ENCODE results near the gene POLR3K.
"Not testable (repeated sequence)": the region's sequence is repeated elsewhere in the genome, so short reads cannot be mapped to it uniquely, and the experiment has no call there.

POLR3K gene

DNA sequence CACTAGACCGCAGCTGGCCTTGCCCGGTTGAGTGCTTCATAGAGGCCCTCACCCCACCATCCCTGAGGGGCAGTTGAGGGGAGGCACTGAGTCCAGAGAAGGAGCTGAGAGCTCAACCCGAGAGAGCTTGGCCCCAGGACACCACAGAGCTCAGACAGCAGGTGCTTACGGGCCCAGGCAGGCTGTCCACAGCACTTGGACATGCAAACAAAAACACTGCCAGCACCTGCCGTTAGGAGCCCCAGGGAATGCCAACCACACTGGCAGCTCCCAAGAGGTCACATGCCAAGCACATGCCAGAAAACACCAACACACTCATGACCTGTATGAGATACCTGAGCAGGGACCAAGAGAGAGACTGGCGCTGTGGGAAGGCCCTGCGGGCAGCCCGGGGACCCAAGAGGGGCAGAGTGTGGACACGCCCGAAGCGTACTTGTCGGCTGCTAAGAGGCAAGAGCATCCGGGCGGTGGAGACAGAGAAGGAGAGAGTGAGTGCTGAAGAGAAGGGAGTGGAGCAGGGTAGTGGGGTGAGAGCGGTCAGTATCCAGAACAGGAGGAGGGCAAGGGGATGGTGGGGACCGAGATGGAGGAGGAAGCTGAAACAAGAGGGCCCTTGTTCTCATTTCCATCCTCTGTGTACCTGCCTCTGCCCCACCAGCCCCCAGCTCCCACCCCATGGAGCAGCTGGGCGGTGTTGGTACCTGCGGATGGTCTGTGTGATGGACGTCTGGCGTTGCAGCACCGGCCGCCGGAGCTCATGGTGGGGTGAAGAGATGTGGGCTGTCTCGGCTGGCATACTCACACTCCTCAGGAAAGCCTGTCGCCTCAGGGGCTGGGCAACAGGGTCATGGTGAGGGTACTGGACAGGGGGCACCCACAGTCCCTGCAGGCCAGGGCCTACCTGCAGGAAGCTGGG is 10.8 kb upstream of the POLR3K start:
- DNase-seq, result no peak

DNA sequence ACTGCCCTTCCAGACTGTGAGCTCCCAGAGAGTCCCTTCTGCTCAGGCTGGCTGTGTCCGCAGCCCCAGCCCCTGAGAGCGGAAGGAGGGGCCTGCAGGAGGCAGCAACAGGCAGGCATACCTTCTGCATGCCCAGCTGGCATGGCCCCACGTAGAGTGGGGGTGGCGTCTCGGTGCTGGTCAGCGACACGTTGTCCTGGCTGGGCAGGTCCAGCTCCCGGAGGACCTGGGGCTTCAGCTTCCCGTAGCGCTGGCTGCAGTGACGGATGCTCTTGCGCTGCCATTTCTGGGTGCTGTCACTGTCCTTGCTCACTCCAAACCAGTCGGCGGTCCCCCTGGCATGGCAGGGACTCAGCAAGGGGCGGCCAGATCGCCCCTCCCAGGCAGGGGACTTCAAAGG is 10.1 kb upstream of the POLR3K start:
- DNase-seq, result no peak

DNA sequence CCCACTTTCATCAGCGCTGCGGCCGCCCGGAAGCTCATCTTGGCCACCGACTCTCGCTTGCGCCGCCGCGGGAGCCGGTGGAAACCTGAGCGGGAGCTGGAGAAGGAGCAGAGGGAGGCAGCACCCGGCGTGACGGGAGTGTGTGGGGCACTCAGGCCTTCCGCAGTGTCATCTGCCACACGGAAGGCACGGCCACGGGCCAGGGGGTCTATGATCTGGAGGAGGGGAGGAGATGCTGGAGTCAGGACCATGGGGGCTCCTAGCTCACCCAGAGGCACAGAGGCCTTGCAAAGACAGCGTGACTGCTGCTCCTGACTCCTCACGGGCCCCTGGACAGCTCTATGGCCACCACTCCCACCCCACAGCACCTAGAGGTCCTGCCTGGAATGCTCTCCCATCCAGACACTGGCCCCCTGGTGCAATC is 9.6 kb upstream of the POLR3K start:
- DNase-seq, result no peak

DNA sequence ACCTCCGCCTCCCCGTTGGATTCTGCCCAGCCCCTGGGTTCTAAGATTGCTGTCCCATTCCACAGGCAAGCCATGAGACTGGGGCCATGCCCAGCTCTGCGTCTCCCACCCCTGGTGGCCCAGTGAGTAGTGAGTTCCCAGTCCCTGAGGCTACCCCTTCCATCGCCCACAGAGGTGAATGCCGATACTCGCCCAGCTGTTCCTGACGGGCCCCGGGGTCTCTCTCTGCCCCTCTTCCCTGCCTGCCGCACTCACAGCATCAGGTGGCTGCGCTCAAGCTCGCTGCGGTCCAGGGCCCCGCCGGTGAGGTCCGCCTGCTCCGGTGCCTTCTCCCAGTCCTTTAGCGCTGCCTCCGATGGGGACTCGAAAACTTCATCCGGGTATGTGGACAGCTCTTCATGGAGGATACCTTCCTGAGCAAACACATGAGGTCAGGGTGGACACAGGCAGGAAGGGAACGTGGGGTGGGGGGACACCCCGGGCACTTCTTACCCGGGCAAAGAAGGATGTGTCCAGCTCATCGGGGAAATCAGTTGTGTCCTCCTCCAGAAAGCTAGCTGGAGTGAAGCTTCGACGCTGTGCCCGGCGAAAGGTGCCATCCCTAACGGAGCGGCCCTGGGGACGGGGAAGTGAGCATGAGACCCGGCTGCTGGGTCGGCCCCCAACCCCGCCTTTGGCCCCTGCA is 9.0 kb upstream of the POLR3K start:
- DNase-seq, result no peak

DNA sequence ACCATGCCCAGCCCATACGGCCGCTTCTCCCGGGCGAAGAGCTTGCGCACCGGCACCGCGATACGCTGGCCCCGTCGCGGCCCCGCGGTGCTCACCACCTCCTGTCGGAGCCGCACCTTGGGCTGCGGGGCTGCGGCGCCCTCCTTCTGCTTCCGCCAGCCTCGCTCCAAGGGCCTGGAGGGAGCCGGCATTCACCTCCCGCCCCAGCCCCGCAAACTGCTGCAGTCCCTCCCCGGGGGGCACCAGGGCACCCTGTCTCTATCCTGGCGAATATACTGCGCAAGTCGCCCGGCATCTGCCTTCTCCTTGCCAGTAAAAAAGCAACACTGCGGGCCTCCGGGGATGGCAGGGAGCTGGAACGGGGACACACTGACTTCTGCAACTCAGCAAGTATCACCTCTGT is 8.5 kb upstream of the POLR3K start:
- DNase-seq, result no peak

DNA sequence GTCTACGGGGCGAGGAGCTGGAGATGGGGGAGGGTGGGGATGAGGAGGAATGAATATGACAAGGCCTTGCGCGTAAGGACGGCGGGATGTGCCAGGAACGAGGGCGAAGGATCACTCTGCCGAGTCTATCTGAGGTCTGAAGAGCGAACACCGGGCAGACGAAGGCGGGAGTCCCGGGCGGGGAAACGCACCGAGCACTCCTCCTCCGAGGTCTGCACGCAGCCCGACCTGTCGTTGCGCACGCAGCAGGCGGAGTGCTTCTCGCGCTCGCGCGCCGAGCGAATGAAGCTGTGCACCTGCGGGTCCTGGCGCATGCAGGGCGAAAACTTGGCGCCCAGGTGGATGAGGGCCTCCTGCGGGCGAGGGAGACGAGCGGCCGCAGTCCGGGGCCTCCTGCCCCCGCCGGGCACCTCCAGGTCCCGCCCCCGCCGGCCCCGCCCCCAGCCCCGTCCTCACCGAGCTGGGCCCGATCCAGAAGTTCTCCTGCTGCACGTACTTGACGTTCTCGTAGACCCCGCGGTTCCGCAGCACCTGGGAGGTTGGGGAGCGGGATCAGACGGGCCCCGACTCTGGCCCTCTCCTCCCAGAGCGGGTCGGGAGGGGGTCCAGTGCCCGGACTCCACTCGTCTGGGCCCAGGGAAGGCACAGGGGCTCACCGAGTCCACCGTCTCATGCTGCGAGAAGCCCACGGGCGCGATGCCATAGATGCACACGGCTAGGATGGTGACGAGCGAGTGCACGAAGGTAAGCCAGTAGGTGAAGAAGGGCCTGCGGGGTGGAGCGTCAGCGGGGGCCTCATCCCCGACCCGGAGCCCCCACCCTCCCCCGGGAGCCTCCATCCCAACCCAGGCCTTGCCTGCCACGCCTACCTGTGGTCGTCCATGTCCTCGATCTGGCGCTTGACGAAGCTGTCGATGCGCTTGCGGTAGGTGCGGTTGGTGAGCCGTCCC is 7.8 kb upstream of the POLR3K start:
- no peak for DNase-seq

DNA sequence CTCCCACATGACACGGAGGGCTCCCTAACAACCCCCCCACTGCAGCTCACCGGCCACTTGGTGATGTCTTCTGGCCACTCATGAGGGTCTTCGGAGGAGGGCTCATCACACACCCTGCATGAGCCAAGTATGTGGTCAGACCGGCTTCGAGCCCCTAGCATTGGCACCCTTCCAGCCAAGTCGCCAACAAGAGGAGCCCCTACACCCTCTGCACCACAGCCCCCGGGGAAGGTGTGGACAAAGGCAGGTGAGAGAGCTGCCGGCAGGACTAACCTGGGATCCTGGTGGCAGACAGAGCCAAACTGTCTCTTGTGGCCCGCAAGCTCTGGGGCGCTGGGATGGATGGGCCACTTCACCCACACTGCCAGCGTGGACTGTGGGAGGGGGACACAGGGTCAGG is 6.8 kb upstream of the POLR3K start:
- no peak for DNase-seq

DNA sequence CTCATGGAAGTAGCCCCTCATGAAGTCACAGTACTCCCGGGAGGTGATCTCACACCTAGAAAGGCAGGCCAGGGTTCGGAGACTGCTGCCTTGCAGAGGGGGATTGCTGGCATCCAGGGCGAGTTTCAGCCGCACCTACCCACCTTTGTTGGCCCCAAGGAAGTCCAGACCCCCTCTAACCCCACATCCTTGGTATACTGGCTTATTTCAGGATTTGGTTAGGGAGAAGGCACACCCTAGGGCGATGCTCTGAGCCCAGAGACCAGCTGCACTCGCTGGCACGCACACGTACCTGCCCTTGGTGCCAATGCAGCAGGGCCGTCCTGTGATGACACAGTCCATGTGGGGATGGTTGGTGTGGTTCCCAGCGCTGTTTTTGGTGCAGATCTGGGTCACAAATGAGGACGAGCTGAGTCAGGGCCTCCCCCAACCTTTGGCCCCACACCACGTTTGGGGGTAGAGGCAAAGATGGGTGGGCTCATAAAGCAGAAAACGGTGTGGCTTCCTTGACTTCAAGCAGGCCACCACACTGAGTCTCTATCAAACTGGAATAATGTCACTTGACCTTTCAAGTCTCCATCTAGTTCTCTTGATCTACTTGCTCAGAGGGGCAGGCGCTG is 6.1 kb upstream of the POLR3K start:
- DNase-seq, result no peak

DNA sequence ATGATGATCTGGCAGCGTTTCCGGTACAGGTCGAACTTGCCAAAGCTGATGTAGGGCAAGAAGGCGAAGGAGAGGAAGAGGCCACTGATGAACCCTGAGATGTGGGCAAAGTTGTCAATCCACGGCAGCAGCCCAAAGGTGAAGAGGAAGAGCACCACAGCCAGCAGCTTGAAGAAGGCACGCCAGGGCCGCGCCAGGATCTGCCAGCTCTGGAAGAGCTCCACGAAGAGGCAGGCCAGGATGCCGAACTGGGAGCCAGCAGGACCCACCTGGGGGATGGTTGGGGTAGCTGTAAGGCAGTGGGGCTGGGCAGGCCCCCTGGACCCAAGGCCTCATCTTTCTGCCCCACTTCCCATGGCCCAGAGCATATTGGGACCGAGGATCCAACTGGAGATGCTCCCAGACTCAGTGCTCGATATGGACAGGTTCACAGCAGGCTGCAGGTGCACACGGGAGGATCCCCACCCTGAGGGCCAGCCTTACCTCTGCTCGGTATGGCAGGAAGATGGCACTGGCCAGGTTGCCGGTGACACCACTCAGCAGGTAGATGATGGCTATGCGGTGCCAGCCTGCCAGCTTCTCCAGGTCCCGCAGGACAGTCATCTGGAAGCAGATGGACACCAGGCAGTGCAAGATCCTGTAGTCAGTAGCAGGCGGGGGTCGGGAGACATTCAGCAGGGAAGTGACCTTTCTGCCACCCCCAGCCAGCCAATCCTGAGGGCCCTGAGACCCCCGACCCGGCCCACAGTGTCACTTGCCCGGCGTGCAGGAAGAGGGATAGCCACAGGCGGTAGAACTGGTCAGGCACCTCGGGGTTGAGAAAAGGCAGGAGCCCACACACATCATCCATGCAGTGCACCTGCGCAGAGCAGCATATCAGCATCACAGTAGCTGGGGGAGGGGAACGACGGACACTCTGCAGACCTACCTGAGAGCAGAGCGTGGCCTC is 5.4 kb upstream of the POLR3K start:
- no peak for DNase-seq

DNA sequence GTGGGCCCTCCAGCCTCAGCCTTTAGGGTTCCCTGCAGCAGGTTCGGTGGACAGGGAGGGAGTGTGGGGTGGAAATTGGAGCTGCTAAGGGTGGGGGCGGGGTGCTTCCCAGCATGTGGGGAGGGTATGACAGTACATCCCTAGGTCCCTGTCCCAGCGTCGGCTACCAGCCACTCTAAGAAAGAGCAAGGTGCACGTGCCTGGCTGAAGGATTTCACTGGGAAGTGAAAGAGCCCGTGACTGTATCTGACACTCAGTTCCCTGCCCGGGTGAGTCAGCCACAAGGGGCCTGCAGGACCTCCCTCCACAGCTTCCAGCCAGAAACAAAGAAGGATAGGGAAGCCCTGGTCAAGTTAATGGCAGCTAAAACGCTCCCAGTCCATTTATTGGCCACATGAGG is 4.3 kb upstream of the POLR3K start:
- no peak for DNase-seq

DNA sequence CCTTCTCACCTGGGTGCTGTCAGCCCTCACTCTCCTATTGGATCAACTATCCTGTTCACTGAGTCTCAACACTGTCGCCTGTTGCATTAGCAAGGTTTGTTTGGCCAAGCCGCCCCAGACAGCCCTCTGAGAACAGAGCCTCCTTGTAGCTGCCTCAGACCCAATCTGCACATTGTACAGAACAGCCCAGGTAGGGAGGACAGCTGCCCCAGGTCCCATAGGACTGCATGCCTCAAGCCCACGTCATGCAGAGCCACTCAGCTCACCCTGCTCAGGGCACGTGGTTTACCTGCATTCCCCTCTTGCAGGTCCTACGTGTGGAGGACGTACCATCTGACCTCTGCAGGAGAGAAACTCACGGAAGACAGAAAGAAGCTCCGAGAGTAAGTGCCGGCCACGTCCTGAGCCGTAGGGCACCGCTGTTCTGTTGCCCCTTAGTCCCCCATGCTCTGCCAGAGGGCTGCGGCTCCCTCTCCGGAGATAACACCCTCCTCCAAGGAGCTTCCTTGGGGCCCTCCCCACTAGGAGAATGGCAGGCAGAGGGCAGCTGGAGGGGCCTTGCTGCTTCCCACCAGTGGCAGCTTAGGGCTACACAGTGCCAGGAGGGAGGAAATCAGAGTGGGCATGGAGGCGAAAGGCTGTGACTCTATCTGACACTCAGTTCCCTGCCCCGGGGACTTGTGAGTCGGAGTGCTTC is 3.0 kb upstream of the POLR3K start:
- no peak for DNase-seq

DNA sequence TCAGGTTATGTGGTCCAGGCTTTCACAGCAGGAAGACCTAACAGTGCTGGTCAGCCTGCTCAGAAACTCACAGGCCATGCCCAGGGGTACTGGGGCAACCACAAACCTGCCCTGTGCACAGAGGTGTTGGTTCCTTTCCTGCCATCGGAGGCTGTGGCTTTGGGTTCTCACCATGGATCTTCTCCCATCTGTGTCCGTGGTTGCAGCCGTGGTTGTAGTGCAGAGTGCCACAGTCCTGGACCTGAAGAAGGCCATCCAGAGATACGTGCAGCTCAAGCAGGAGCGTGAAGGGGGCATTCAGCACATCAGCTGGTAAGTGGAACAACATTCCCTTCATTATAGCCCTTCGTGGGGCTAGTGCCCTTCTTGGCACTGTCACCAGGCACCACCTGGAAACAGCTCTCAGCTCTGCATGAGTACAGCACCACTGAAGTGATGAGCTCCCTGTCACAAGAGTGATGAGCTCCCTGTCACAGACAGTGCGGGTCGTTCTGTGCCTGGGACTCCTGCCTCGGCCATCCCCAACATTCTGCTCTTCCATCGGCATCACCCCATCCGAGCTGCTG is 2.2 kb upstream of the POLR3K start:
- no peak for DNase-seq

DNA sequence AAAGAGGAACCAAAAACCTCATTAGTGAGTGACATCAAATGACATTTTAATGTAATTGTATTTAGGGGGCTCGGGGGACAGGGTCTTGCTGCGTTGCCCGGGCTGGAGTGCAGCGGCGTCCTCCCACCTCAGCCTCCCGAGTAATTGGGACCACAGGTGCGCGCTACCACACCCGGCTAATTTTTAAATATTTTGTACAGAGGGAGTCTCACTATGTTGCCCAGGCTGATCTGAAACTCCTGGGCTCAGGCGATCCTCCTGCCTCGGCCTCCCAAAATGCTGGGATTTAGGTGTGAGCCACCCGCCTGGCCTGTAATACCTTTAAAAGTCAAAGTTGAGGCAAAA is 801 bp upstream of the POLR3K start:
- no peak for DNase-seq

DNA sequence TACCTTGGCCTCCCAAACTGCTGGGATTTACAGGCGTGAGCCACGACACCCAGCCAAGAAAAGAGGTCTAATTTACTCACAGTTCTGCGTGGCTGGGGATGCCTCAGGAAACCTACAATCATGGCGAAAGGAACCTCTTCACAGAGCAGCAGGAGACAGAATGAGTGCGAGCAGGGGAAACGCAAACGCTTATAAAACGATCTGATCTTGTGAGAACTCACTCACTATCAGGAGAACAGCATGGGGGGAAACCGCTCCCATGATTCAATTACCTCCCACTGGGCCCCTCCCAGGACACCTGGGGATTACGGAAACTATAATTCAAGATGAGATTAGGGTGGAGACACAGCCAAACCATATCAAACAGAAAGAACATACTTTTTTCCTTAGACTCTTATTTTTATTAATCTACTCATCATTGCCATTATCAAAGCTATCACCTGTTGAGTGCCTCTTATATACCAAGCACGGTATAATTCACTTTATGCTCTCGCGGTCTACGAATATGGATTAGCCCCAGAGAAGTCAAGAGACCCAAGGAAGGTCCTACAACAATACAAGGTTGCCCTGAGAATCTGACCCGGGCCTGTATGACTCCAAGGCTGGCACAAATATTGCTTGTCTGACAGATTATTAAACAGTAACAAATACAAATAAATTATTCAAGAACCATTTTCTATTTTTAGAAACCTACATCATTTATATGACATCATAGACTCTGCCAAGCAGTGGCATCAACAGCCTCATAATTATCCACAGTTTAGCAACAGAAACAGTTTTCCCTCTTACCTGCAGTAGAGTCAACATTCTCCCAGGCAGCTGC is 2.4 kb downstream of the POLR3K start:
- no peak for DNase-seq

DNA sequence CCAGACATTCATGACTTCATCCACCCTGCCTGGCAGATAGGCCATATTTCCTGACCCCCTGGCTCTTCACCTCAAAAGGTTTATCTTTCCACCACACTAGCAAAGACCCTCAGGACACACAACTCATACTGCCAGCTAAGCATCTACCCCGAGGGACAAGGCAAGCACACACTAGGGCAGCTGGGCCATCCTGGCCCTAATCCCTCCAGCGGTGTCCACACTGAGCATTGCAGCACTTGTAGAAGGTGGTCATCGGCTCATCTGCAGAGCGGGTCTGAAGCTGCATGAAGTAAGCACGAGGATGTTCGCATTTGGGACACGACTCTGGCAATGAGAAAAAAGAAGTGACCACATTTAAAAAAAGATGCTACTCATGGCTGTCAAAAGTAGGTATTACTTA is 6.2 kb downstream of the POLR3K start:
- no peak for DNase-seq

DNA sequence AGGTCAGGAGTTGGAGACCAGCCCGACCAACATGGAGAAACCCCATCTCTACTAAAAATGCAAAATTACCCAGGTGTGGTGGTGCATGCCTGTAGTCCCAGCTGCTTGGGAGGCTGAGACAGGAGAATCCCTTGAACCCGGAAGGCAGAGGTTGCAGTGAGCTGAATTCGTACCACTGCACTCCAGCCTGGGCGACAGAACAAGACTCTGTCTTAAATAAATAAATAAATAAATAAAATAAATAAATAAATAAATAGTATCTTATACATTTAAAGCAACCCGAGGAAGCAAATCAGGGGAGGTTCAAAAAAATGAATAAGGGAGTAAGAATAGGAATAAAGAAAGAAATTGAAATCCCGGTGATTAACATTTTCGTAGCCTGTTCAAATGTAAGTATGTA is 6.9 kb downstream of the POLR3K start:
- not testable (repeated sequence) for DNase-seq

DNA sequence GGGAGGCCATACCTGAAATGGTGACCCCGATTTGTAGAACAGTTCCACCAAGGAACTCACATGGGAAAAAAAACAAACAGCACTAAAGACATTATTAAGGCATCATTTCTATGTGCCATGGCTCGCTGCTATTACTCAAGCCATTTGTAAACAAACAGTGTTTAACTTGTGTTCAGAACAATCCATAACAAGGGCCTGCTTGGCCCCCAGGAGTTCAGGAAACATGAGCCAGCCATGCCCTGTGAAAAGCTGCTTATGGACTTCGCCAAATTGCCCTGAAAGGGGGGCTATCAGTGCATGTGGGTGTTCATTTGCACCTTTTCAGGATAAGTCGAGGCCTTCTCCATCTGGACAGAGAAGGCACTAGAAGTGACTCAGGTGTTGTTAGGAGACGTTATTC is 8.0 kb downstream of the POLR3K start:
- DNase-seq, result no peak

DNA sequence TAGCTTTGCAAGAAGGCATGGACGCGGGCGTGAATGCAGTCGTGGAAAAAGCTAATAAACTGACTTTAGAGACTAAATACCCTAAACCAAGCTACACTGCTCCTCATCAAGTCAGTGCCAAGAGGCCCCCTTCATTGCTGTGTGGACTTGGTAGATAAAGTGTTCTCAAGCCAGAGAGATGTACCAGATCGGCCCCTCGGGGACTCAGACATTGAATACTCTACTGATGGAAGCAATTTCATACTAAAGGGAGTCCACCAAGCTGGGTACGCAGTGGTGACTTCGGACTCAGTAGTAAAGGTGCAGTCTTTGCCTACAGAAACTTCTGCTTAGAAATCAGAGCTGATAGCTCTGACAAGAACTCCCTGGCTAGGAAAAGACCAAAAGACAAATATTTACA is 8.8 kb downstream of the POLR3K start:
- no peak for DNase-seq

DNA sequence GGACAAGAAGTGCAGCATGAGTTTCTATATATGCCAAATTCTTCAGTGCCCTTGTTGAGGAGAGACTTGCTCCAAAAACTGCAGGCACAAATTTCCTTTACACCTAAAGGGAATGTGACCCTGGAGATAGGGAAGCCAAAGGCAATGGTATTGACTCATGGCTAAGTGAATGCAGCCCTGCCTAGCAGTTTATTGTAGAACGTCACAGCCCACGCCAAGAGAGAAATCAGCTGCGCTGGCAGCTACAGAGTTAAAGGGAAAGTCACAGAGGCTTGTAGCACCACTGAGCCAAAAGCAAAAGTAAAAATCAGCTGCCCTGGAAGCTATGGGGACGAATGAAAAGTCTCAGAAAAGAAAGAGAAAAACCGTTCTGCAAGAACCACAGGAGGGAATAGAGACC is 10.1 kb downstream of the POLR3K start:
- DNase-seq, result no peak

DNA sequence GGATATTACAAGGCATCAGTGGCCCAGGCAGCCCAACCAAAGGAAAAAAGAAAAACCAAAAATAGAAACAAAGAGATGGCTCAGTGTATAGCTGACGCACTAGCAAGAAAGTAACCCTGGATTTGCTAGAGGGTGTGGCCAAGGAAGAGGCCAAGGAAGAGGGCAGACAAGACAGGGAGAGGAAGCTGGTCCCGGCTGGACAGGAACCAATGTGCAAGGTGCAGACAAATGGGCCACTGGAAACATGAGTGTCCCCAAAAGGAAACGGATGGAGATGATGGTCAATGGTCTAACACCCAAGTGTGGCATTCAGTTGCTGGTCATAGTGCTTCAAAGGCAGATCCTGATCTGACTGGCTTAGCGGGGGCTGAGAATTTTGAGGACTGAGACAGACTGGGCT is 10.7 kb downstream of the POLR3K start:
- no peak for DNase-seq
